NCI-H1694 (cell line): ENCODE data around the gene CECR2.
"Not testable (repeated sequence)": the region's sequence is repeated elsewhere in the genome, so short reads cannot be mapped to it uniquely, and the experiment has no call there.

Source experiments
- DNase-seq: peaks from one replicate; lab custom pipeline; 2025; lab: John Stamatoyannopoulos, UW

CECR2 gene

DNA sequence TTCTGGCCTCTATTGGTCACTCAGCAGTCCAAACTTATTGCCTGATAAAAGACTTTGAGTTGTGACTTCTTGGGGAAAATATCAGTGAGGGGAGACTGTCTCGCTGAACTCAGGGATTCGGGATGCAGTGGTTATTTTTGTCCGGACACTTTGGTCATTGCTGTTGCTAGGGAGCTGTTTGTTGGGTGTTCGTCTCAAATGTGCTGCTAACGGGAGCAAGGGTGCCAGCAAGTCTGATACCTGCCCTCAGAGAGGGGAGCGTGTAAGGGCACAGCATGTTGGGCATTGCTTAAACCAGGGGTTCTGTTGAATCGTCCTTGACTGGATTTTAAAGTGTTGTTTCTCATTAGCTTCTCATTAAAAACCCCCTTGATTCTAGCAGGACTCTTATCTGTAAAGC, 144.8 kb downstream of the CECR2 start:
- DNase-seq = no peak

DNA sequence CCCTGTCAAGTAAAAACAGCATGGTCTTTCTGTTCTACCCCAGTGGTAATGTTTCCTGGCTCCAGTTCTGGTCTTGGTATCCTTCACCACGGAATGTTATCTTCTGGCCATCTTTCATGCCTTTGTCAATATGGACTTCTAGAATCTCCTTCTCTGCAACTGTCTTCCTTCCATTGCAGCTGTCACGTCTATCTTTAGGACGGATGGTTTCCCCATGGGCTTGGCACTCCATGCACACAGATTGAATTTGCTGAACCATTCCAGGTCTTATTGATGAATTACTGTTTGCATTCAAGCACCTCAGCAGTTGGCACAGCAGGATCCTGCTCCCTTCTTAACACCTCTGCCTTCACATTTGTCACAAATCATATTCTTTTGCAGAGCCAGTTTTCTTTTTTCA, 149.1 kb downstream of the CECR2 start:
- DNase-seq = no peak

DNA sequence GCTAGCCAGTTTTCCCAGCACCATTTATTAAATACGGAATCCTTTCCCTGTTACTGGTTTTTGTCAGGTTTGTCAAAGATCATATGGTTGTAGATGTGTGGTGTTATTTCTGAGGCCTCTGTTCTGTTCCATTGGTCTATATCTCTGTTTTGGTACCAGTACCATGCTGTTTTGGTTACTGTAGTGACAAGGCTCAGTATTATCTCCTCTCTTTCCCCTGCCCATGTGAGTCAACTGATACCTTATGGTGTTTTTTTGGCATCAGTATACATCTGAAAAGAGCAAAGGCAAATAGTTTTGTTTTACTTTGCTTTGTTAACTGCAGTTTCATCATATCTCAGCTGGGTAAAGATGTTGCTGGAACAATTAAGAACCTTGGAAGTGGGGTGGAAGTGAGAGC, 152.7 kb downstream of the CECR2 start:
- DNase-seq = not testable (repeated sequence)

DNA sequence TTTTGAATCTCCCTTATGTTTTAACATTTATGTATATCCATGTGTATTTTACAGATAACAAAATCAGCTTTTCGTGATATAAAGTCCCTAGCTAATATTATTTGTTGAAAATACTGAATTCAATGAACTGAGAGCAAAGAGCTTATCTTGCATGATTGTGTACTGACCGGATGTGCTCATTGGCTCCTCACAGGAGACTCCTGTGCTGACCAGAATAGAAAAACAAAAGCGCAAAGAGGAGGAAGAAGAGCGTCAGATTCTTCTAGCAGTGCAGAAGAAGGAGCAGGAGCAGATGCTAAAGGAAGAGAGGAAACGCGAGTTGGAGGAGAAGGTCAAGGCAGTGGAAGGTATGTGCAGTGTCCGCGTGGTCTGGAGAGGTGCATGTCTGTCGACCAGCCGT, 154.7 kb downstream of the CECR2 start:
- no peak for DNase-seq

- no peak for DNase-seq
Measured at GRCh38 chr22:17536269-17536668, 167.0 kb downstream of the CECR2 start.

DNA sequence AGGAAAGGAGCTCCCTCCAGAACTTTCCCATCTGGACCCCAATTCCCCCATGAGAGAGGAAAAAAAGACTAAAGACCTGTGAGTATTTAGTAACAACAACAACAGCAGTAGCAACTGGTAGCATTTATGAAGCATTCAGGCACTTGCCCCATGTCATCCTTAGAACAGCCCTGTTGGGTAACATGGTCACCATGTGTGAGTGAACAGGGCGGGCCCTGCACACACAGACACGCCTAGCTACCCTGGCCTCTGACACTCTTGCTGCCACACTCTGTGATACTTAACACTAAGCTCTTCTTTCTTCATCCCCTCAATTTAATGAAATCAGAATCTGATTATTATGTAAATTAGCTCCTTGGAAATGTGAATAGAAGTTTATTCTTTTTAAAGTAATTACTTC, 167.9 kb downstream of the CECR2 start:
- DNase-seq = no peak

DNA sequence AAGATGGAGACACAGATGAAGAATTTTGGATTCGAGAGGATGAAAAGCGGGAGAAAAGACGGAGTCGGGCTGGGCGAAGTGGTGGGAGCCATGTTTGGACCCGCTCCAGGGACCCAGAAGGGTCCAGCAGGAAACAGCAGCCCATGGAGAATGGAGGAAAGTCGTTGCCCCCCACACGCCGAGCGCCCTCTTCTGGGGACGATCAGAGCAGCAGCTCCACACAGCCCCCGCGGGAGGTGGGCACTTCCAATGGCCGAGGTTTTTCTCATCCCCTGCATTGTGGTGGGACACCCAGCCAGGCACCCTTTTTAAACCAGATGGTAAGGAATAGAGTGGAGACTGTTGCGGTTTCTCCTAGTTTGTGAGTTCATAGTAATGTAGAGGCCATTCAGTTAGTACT, 171.2 kb downstream of the CECR2 start:
- no peak for DNase-seq

GRCh38 chr22:17541476-17541875, 172.2 kb downstream of the CECR2 start:
- DNase-seq = no peak

- no peak for DNase-seq
Measured at GRCh38 chr22:17542452-17542851, 173.2 kb downstream of the CECR2 start.

GRCh38 chr22:17548010-17548755, 178.9 kb downstream of the CECR2 start:
- no peak for DNase-seq

GRCh38 chr22:17548756-17549035, 179.4 kb downstream of the CECR2 start:
- DNase-seq = no peak

- DNase-seq = no peak
Measured at GRCh38 chr22:17549183-17549582, 179.9 kb downstream of the CECR2 start.

DNA sequence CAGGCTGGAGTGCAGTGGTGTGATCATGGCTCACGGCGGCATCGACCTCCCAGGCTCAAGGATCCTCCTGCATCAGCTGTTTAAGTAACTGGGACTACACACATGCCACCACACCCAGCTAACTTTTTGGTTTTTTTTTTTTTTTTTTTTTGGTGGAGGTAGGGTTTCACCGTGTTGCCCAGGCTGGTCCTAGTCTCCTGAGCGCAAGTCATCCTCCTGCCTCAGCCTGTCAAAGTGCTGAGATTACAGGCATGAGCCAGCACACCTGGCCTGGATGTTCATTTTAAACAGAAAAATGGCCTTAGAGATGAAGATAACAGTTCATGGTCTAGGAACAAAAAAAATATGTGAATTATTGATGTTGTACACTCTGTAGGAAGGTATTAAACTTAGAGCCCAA, 180.4 kb downstream of the CECR2 start:
- no peak for DNase-seq

DNA sequence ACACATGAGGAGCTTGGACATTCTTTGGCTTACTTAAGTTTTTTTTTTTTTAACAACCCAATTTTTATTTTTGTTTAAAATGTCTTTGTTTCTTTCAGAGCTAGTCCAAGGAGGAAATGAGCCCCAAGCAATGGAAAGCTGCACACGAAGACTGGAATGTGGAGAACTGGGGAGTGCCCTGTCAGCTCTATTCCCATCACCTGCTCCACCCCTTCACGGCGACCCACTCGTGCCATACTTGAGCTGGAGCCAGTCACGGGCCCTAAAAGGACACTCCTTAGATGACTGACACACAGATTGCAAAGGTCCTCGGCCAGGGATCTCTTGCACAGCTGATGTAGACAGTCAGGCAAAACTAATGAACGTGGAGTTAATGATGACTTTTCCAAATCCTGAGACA, 183.5 kb downstream of the CECR2 start:
- no peak for DNase-seq

DNA sequence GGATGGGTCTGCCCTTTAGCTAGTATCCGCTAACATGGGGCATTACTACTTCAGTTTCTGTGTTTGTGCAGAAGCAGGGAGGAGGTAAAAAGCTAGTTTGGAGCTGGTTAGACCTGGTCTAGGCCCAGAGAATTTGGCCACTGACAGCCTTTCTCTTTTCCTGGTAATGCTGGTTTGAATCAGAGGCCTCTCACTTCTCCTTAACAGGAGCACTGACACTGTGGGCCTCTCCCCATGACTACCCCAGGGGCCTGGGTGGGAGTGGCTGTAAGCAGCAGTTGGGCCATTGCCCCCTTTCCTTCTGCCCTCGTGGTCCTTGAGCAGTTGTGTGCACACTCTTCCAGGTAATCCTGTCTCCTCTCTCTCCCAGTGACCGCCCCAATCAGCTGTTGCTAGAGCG, 185.6 kb downstream of the CECR2 start:
- no peak for DNase-seq

- DNase-seq = no peak
Measured at GRCh38 chr22:17559188-17559587, 189.9 kb downstream of the CECR2 start.

DNA sequence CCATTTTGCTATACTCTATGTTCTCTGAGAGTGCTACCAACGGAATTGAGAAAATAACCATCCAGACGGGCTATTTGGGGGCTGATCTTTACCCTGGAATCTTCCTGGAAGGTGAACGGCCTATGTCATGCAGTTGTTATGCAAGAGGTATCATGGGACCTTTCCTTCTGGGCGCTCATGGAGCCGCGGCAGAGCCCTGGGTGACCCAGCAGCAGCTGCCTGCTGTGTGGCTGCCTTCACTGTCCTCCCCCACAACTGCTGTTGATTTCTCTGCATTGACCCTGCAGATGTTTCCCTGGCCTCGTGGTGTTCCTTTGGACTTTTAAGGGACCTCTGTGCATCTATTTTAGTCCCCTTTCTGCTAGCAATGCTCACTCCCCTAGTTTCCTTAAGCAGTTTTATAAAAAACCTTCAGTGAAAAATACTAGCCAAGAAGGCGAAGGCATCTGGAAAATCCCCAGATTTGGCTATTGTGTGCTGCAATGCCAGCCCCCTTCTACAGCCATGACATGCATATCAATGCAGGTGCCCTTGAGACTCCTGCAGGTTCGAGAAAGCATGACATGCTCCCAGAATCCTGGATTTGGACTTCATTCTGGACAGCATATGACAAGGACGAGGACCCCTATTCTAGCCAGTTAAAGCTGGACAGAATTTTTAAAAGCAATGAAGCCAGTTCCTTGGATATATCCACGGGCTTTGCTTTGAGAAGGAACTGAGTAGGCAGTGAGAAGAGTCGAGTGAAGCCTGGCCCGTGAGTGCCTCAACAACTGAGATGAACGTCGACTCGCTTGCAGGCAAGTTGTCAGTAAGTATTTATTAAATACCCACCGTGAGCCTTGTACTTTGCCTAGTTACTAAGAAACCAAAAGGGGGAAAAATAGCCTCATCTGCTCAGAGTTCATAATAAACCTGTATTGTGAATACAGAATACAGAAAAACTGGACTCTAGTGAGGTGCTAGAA, 193.9 kb downstream of the CECR2 start, which contains the start of gene SLC25A18:
TSS of gene SLC25A18 (plus strand) at position 593 of the 965 bp plus-strand sequence. CDS start 16,447 bp downstream, outside the sequence.
- no peak for DNase-seq

GRCh38 chr22:17563936-17564391, 194.7 kb downstream of the CECR2 start:
- no peak for DNase-seq

DNA sequence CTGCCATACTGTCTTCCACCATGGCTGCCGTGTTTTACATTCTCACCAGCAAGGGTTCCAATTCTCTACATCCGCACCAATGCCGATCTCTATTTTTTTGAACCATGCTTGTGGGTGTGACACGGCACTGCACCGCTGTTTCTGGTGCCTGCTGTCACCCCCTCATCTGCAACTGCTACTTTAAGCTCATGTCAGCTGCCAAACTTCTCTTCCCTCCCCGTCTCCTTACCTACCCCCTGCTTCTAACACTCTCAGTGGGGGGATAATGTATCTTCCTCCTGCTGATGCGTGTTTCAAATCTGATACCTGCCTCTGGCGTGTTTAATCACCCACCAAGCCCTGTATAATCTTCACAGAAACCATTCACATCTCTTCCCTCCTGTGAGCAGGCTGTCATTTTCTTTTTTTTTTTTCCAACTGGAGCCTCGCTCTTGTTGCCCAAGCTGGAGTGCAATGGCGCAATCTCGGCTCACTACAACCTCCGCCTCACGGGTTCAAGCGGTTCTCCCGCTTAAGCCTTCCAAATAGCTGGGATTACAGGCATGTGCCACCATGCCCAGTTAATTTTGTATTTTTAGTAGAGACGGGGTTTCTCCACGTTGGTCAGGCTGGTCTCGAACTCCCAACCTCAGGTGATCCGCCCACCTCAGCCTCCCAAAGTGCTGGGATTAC, 196.9 kb downstream of the CECR2 start:
- DNase-seq = not testable (repeated sequence)

DNA sequence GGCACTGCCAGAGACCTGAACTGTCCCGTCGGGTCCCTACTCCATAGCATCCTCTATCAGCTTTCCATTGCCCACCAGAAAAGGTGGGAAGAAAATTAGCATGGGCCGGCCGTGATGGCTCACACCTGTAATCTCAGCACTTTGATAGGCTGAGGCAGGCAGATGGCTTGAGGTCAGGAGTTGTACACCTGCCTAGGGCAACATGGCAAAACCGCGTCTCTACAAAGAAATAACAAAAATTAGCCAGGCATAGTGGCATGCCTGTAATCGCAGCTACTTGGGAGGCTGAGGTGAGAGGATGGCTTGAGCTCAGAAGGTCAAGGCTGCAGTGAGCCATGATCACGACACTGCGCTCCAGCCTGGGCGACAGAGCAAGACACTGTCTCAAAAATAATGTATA, 197.5 kb downstream of the CECR2 start:
- DNase-seq = no peak

DNA sequence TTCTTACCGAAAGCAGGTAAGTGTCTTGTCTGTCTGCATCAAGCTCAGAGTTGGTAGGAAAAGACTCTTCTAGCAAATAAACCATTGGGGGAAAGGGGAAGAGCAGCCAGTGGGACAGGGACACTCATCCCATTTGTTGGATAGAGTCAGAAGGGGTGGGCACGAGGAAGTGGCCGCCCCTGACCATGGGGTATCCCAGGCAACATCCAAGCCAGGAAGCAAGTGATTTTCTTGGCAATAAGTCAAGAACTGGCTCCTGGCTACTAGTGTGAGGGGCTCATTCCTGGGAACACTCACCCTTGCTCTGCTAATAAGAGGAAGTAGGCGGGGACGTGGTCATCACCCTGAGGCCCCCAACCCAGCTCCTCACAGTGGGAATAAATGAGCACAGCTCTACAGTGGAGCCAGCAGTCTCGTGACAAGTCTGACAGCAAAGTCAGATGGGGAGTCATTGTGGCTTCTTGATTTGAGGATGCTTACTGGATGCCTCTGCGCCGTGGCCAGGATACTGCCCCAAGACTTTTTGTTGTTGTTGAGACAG, 200.8 kb downstream of the CECR2 start:
- no peak for DNase-seq
